Liver (tissue), 3 donors: Measurements from ENCODE around the gene UBE3B.
A peak's percentile ranks its signal among the peaks of the same experiment; 100 is the strongest.

Experiments
- ATF3 ChIP-seq: IDR thresholded peaks from 2 replicates; pipeline ENCODE4 v1.6.1; 2016; ENCODE audit warnings: antibody characterized with exemption
- CTCF ChIP-seq: fragments of 150-350 bp; IDR thresholded peaks from 2 replicates; pipeline ENCODE4 v1.5.1; 2017; ENCODE audit warnings: improper control_type of control experiment, low read depth, low read length; ENCODE audit not compliant: missing input control
- EGR1 ChIP-seq, 2 donors: IDR thresholded peaks; 2 replicates each; pipeline ENCODE4 v1.6.1; 2016 to 2018; ENCODE audit warnings: antibody characterized with exemption in 2 of 2, low read depth in 2 of 2
- JUND ChIP-seq, 2 donors: IDR thresholded peaks; 2 replicates each; pipeline ENCODE4 v1.6.1; 2016; ENCODE audit warnings: antibody characterized with exemption in 2 of 2
- MAX ChIP-seq: IDR thresholded peaks from 2 replicates; pipeline ENCODE4 v1.6.1; 2016; ENCODE audit warnings: antibody characterized with exemption
- NR2F2 ChIP-seq: IDR thresholded peaks from 2 replicates; pipeline ENCODE4 v1.6.1; 2016; ENCODE audit warnings: antibody characterized with exemption
- REST ChIP-seq: IDR thresholded peaks from 2 replicates; pipeline ENCODE4 v1.6.1; 2016; ENCODE audit warnings: antibody characterized with exemption, mild to moderate bottlenecking
- RXRA ChIP-seq, 2 donors: IDR thresholded peaks; 2 replicates each; pipeline ENCODE4 v1.6.1; 2017 to 2018; ENCODE audit warnings: antibody characterized with exemption in 2 of 2, mild to moderate bottlenecking in 1 of 2
- donor health status: healthy.
- donor health status: healthy.

GRCh38 chr12:109433618-109434017 lies 43.8 kb upstream of the UBE3B start:
- TF ChIP-seq CTCF (no peak), EGR1 (IDR thresholded peaks at IDR 0.05; ENCODE audit: low read depth in 2 of 2) (no peak), REST (no peak), JUND (IDR thresholded peaks at IDR 0.05) (no peak), RXRA (IDR thresholded peaks at IDR 0.05) (no peak), MAX (no peak), NR2F2 (peak; percentile 32), ATF3 (no peak)
